Epithelial cell of proximal tubule (primary cell): Measurements from ENCODE around the gene REP15. TPM values are rescaled to one million over a fixed set of nuclear protein-coding genes. Genes with fewer than 3 reads are reported as not detected.

Experiments used
- DNase-seq: peaks from one replicate; pipeline ENCODE4 v3.0.0-alpha.2; 2011; ENCODE audit warnings: low read depth
- H3K4me3 ChIP-seq: 2 replicates; pipeline ENCODE4 v1.5.1; 2011; ENCODE audit warnings: low read depth, mild to moderate bottlenecking, low read length
- total RNA-seq: library from RNA; depleted of rRNA; stranded (reverse); fragments of >200 nt; gene quantifications from 2 replicates; pipeline ENCODE4 v1.2.3, GENCODE V29; 2015
- TF ChIP-seq, protein P1 (sequence below): conservative IDR thresholded peaks from 2 replicates; pipeline ENCODE4 v1.5.1; 2012; ENCODE audit warnings: low read depth, mild to moderate bottlenecking, low read length

The REP15 gene
- total RNA-seq, 1 donor from 2014 or later: not detected

DNA sequence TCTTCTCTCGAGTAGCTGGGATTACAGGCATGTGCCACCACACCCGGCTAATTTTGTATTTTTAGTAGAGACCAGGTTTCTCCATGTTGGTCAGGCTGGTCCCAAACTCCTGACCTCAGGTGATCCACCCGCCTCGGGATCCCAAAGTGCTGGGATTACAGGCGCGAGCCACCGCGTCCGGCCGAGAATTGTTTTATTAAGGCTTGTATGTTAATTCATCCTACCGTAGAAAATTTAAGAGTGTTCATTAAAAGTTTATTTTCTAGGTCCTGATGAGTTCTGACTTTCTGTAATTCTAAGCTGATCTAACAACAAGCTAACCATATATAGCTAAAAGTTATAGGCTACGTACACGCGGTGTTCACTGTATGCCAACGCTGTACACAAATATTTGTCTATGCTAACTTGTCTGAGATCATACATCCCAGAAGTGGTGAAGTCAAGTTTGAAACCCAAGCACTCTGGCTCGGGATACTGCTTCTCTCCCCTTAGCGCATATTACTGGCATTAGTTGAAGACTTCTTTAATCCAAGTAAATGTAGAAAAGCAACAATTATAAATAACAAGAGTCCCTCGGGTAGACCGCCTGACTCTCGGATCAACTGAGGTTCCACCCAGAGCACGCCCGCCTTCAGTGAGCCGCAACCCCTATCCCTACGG lies 13.8 kb downstream of the REP15 start:
- peak; percentile 27 for DNase-seq
- TF ChIP-seq, protein P1, sequence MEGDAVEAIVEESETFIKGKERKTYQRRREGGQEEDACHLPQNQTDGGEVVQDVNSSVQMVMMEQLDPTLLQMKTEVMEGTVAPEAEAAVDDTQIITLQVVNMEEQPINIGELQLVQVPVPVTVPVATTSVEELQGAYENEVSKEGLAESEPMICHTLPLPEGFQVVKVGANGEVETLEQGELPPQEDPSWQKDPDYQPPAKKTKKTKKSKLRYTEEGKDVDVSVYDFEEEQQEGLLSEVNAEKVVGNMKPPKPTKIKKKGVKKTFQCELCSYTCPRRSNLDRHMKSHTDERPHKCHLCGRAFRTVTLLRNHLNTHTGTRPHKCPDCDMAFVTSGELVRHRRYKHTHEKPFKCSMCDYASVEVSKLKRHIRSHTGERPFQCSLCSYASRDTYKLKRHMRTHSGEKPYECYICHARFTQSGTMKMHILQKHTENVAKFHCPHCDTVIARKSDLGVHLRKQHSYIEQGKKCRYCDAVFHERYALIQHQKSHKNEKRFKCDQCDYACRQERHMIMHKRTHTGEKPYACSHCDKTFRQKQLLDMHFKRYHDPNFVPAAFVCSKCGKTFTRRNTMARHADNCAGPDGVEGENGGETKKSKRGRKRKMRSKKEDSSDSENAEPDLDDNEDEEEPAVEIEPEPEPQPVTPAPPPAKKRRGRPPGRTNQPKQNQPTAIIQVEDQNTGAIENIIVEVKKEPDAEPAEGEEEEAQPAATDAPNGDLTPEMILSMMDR: no peak
- peak overlapping the region; percentile 93 for H3K4me3 ChIP-seq

DNA sequence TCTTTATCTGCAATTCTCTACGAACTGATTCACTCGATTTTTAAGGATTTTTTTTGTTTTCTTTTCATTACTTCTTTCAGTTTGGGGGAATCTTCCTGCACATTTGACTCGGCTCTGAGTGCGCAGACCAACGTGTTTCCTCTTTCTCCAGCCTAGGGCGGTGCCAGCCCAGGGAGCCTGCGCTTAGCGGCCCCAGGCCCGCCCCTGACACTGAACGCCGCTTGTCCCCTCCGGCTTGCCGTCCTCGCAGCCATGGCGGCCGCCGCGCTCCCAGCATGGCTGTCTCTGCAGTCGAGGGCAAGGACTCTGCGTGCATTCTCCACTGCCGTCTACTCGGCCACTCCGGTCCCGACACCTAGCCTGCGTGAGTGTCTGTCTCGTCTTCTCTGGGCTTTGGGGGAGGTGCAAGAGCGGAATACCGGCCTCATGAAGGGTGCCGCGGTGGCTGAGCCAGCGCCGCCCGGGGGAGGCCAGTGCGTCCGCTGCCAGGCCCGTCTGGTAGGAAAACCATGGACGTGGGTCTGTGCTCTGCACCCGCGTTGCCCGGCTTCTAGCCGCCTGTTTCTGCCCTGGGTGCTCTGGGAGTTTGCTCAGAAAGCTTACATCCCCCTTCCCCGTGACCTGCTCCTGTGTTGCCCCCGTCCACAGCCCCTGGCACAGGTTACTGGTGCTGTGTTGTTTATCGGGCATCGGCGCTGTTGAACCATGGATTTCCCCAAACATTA lies 14.5 kb downstream of the REP15 start, which contains the start of gene MRPS35:
MRPS35 (plus strand) TSS at position 241 of the 725 bp plus-strand sequence; CDS start at position 253, 12 bp downstream.
- peak within 1 kb of the TSS; percentile 93 for H3K4me3 ChIP-seq
- DNase-seq: peak; percentile 37
- TF ChIP-seq, protein P1: no peak

DNA sequence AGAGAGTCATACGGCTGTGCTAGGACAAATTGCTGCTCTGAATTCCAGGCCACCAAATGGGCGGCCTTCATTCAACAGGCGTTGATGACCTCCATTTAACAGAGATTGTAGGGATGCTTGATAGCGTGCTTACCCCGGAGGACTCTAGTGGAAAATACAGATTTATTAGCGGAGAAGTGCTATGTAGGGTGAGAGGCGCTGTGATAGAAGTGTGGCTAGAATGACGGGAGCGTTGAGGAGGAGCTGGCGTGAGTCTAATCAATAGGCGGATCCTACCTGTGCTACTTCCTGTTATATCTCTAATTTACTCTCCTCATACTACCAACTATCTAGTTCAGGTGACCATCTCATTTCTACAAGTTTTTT lies 15.1 kb downstream of the REP15 start:
- DNase-seq: no peak
- TF ChIP-seq, protein P1: no peak
- peak overlapping the region; percentile 93 for H3K4me3 ChIP-seq

DNA sequence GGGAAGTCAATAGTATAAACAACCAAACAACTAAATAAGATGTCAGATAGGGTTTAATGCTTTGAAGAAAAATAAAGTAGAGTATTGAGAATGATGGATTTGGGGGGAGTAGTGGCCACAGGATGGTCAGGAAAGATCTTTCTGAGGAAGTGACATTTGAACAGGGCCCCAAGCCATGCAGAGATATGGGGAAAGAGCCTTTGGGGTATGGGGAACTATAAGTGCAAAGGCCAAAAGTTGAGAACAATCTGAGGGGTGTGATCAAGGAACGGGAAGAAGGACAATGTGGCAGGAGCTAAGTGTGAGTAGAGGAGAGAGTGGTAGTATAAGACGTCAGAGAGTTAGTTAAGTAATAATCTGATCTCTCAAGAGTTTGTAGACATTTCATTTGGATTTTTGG lies 15.7 kb downstream of the REP15 start:
- TF ChIP-seq, protein P1: no peak
- H3K4me3 ChIP-seq: peak overlapping the region; percentile 93
- DNase-seq: no peak

DNA sequence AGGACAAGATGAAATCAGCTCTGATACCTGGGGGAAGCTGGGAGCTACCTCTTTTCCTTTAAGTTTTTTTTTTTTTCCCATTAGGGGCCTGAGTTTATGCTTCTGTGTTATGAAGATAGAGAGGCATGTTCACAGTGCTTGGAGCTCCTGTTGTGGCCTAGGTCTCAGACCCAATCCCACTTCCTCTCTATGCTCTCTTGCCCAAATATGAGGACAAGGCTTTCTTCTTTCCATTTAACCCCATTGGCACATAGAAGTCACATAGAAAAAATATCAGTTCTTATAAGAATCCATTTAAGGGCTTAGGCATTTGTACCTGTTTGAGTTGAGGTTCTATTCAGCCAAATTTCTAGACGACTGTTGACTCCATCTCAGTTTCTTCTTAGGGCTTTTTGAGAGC lies 27.0 kb downstream of the REP15 start:
- TF ChIP-seq, protein P1: no peak
- no peak for DNase-seq
- no peak overlapping the region for H3K4me3 ChIP-seq

DNA sequence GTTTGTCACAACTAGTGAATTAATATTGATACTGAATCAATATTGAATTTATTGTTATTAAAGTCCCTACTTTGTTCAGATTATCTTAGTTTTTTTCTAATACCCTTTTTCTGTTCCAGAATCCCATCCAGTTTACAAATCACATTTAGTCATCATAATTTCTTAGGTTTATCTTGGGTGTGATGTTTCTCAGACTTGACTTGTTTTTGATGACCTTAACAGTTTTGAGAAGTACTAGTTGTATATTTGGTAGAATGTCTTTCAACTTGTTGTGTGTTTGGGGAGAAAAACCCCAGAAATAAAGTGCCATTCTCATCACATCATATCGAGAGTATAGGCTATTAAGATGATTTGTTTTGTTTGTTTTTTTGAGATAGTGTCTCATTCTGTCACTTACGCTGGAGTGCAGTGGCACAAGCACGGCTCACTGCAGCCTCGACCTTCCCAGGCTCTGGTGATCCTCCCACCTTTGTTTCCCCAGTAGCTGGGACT lies 33.9 kb downstream of the REP15 start:
- DNase-seq: no peak
- TF ChIP-seq, protein P1: no peak
- no peak overlapping the region for H3K4me3 ChIP-seq
